GM18907 (cell line): ENCODE measurements around the gene CYTIP.
"Not testable (repeated sequence)": the region's sequence is repeated elsewhere in the genome, so short reads cannot be mapped to it uniquely, and the experiment has no call there.

Source experiments
- ATAC-seq: cut with Tn5 transposase; IDR thresholded peaks from one replicate; pipeline ENCODE4 v1.9.1; 2021; ENCODE audit warnings: mild to moderate bottlenecking, moderate library complexity; ENCODE audit not compliant: unreplicated experiment

Gene CYTIP

DNA sequence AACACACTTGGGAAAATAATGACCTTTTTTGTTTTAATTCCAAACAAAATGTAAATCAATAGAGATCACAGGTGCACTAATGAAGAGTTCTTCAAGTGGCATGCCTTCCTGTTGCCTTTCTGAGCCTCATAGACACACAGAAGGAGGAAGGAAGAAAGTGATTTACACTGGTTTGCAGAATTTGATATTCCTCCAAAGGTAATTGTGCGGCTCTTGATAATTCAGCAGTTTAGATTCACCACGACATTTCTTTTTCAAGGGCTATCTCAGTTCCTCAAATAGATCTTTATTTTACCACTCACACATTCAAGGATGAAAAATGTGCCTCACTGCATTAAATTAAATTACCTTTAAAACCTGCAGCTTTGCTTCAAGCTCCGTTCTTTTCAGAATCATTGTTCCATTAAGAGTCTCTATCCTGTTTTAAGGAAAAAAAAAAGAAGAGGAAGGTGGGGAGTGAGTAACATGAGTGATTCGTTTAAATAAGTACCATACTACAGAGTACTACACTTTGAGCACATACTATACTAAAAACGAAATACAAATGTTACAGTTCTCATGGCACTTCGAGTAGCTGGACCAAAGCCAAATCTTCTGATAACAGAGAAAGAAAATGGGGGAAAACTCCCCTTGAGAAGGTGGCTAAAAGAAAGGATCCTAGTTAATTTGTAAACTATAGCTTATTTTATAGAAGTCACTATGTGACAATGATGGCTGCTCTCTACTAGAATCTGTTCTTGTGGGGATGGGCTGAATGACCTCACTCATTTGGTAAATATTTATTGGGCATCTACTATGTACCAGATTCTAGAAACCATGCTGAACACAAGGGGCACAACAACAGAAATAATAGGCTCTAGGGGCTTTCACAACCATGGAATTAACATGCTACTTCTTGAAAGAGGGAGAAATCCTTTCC is 16.6 kb downstream of the CYTIP start:
- peak; percentile 58 for ATAC-seq

DNA sequence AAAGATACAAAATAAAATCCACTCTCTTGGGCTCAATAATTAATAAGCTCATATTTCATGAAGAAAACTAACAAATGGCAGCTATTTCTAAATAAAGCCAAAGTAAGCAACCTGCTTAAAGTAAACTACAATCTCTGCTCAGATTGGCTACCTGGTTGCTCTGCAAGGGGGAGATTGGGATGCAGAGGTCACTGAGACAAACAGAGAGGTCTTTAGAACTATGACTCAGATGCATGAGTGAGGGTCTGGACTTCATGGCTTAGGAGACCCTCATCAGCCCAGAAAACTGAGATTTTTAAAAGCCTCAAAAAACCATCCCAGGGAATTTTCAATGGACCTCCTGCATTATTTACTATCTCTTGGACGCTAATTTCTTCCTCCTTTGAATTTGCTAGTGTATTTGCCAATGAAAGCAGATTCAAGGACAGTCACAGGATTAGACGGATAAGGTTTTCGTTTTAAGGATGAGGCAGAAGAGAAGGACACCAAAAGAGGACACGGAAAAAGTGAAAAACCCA is 17.4 kb downstream of the CYTIP start:
- ATAC-seq: no peak

GRCh38 chr2:157424374-157424773 is 19.5 kb downstream of the CYTIP start:
- no peak for ATAC-seq

DNA sequence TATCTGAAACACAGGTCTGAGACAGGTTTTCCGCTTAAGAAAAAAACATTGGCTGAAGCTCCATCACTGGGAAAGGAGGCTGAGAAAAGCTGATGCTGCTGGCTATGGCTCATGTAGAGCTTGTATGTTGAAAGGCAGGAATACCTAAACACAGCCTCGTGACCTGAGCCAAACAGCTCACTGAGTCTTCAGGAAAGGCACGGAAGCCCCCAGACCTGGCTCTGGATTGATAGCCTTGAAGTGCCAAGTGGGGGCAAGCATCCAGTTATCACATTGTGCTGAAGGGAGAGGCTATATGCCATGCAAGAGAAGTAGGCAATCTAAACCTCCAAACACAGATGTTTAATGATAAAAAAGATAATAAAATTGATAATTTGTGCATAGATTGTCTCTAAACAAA is 21.9 kb downstream of the CYTIP start:
- no peak for ATAC-seq

DNA sequence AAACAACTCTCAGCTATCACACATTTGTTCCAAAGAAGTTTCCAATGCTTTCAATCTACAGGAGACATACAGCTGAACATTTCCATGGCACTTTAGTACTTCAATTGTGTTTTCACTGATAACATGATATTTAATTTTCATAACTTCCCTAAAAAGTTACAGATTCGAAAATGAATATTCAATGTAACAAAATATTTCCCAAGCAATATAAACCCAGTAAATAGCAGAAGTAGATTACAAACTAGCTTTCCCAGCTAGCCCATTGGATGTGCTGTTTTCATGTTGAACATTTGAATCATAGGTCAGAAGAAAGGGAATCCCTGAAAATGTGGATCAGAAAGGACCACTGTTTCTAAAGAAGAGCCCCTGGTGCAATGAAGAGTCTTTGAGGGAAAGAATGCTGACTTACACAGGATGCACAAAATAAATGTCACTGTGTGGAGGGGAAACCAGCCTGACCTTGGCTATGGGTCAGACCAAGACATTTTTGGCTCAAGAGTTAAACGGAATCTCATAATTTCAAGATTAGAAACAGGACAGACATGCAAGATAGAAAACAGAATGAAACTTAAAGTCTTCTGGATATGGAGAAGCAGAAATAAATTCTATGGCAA is 22.5 kb downstream of the CYTIP start:
- no peak for ATAC-seq

DNA sequence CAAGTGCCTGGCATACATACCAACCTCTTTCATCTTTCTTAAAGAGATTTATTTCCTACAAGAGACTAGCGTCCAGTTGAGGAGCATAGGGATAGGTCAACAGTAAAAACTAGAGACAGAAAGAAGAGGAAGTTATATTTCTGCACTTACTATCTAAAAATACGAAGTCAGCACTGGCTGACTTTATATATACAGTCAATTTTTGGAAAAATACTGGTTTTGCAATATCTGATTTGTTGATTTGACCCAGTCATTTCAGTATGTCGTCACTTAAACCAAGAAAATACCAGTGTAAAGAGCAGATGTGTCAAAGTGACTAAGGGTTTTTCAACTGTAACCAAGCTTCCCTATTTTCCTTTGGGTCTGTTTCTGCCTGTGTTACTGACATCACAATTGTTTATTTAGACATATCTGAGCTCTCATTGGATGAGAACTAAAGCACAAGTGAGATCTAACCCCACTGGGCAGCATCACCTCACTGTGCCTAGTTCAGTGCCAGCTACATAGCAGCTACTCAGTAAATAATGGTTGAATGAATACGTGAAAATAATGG is 23.0 kb downstream of the CYTIP start:
- peak; percentile 71 for ATAC-seq

DNA sequence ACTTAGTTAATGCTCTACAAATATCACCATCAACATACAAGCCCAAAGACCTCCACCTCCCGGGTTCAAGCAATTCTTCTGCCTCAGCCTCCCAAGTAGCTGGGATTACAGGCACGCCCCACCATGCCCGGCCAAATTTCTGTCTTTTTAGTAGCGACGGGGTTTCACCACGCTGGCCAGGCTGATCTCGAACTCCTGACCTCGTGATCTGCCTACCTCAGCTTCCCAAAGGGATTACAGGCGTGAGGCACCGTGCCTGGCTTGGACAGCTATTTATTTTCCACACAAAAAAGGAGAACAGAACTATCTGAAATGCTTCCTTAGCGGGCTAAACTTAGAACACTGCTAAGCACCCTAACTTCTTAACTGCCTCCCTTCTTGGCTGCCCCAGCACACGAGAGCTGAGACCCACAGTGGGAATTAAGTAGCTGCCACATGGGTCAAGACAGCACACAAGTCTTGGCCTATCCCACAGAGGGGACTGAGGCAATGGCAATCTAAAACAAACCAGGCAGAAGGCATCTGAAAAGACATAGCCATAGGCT is 24.8 kb downstream of the CYTIP start:
- no peak for ATAC-seq

DNA sequence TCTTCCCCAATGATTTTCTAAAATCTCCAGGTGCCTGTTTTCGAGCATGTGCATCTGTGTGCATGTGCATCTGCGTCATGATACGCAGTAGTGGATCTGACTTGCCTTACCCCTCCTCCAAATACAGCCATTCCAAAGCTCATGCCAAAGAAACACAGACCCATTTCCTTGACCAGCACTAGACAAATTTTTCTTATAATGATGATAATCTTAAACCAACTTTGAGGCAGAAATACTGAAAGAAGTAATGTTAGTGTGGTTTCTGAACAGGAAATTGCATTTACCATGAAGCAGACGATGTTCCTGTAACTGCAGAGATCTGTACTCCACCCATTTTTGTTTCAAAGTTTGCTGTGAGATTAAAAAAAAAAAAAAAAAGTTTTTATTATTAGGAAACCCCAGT is 25.6 kb downstream of the CYTIP start:
- no peak for ATAC-seq

- ATAC-seq: no peak
These were observed 28.2 kb downstream of the CYTIP start for GRCh38 chr2:157415591-157416101.

DNA sequence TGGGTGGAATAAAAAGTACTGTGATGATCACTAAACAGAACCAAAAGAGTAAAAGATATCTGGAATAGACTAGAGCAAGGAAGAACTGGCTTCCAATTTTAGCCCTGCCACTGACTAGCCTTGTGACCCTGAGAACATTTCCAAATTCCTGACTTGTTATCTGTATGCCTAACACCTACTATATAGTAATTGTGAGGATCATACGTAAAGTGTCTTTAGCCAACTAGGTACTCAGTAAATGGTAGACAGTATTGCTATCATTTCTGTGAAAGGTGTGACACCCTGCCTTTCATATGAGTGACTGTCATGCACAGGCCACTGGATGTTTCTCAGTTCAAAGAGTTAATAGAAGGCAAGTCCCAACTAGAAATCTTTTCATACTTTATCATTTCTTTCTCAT is 29.8 kb downstream of the CYTIP start:
- peak; percentile 26 for ATAC-seq

DNA sequence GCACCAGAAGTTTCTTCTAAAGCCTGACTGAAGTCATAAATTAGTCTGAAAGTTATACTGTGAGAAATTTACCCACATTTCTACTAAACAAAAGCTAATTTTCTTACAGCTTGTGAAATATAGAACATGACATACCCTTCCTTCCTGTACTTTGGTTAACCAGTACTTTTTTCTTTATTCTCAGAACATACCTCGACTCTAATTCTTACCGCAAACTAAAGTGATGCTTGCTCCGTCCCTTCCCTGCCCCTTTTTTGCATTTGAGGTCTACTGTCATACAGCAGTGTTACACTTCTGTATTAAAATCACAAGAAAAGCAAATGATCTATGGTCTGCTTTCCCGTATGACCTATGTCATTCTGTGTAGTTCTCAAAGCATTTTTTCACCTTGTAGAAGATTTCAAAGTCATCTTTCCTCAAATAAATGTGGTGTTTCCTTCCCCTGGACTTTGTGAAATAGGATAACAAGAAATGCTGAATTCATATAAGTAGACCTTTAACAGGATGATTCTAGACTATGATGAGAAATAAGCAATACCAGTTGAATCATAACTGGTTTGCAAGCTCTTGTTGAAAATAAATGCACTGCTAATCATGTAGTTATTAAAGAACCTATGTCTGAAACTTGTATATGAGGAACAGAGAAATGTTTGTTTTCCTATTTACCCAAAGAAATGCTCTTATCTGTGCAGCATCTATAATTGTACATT is 30.4 kb downstream of the CYTIP start:
- ATAC-seq: peak; percentile 93

GRCh38 chr2:157411624-157412336 is 32.1 kb downstream of the CYTIP start:
- ATAC-seq: no peak

DNA sequence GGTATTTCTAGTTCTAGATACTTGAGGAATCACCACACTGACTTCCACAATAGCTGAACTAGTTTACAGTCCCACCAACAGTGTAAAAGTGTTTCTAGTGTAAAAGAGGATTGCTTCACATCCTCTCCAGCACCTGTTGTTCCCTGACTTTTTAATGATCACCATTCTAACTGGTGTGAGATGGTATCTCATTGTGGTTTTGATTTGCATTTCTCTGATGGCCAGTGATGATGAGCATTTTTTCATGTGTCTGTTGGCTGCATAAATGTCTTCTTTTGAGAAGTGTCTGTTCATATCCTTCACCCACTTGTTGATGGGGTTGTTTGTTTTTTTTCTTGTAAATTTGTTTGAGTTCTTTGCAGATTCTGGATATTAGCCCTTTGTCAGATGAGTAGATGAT is 38.5 kb downstream of the CYTIP start:
- not testable (repeated sequence) for ATAC-seq

DNA sequence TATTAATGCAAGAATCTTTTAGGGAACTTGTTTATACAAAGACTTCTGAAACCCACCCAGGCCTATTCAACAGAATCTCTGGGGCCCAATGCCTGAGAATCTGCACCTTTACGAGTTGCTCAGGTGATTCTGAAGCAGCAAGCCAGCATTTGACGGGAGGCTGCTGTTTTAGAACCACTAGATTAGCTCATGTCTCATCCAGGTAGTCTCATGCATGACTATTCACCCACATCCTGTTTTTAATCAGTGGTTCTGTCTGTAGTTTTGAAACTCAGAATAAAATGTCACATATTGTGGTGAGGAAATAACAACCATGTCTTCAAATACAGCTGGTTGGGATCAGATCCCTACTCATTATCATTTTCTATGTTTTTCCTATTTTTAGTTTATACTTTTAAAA is 39.5 kb downstream of the CYTIP start:
- peak; percentile 100 for ATAC-seq

DNA sequence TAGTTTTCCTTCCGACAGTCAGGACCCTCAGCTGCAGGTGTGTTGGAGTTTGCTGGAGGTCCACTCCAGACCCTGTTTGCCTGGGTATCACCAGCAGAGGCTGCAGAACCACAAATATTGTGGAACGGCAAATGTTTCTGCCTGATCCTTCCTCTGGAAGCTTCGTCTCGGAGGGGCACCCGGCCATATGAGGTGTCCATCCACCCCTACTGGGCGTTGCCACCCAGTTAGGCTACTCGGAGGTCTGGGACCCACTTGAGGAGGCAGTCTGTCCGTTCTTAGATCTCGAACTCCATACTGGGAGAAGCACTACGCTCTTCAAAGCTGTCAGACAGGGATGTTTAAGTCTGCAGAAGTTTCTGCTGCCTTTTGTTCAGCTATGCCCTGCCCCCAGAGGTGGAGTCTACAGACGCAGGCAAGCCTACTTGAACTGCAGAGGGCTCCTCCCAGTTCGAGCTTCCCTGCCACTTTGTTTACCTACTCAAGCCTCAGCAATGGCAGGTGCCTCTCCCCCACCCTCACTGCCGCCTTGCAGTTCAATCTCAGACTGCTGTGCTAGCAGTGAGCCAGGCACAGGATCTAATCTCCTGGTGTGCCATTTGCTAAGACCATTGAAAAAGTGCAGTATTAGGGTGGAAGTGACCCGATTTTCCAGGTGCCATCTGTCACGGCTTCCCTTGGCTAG is 40.9 kb downstream of the CYTIP start:
- ATAC-seq: not testable (repeated sequence)

DNA sequence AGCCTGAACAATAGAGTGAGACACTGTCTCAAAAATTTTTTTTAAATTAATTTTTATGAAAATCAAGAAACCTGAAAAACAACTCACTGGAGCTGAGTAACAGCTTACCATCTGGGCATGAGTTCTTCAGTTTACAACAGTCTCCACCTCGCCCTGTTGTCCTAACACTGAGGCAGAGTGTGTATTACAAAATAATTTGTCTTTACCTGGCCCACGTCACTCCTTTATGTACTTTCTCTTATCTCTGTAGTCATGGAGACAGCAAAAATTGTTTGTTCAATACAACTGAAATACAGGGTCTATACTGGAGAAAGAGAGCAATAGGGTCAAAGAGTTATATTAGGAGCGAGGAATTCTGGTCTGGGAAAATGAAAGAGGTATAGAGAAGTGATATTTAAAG is 48.1 kb downstream of the CYTIP start:
- ATAC-seq: no peak

- no peak for ATAC-seq
These were observed 49.0 kb downstream of the CYTIP start for GRCh38 chr2:157394928-157395327.

DNA sequence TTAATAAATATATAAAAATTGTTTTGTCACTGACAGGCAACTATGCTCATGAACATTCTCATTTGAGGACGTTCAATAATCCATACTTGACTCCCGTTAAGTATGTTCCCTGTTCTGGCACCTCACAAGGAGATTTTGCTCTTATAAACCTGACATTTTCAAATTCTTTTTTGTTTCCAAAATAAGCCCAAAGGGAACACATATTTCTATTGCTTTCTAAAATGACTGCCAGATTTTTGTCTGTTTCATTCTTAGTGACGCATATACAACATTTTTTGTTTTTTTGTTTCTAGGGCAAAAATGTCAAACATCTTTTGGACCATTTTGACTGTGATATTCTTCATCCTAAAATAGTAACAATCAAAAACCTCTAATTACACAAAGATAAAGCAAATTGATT is 50.5 kb downstream of the CYTIP start:
- no peak for ATAC-seq

GRCh38 chr2:157388827-157389226 is 55.1 kb downstream of the CYTIP start:
- no peak for ATAC-seq
